RWPE2 (cell line): ENCODE measurements around the gene MED13.

Experiments used
- ATAC-seq: fragments of 200-7000 bp; cut with Tn5 transposase; 3 replicates; pipeline ENCODE4 v1.9.1; 2021; ENCODE audit warnings: low read depth
- DNase-seq: peaks from one replicate; pipeline ENCODE4 v3.0.0-alpha.2; 2020; ENCODE audit warnings: low spot score
- H3K27ac ChIP-seq: fragments of 450-650 bp; 2 replicates; pipeline ENCODE4 v1.5.1; 2017; ENCODE audit warnings: mild to moderate bottlenecking; ENCODE audit not compliant: poor library complexity, severe bottlenecking
- H3K27me3 ChIP-seq: fragments of 250-450 bp; sonication (Bioruptor Pico); 2 replicates; pipeline ENCODE4 v1.5.1; 2021; ENCODE audit warnings: mild to moderate bottlenecking, moderate library complexity; ENCODE audit not compliant: insufficient read depth, poor library complexity, severe bottlenecking
- H3K36me3 ChIP-seq: fragments of 250-450 bp; sonication (Bioruptor Pico); 2 replicates; pipeline ENCODE4 v1.5.1; 2020; ENCODE audit warnings: low read depth, mild to moderate bottlenecking, moderate library complexity
- H3K4me1 ChIP-seq: fragments of 250-450 bp; sonication (Bioruptor Pico); 2 replicates; pipeline ENCODE4 v1.5.1; 2021; ENCODE audit warnings: mild to moderate bottlenecking, moderate library complexity; ENCODE audit not compliant: insufficient read depth, poor library complexity, severe bottlenecking
- H3K4me3 ChIP-seq: fragments of 250-450 bp; sonication (Bioruptor Pico); 2 replicates; pipeline ENCODE4 v1.5.1; 2021; ENCODE audit warnings: mild to moderate bottlenecking, moderate library complexity; ENCODE audit not compliant: severe bottlenecking
- H3K9me3 ChIP-seq: fragments of 250-450 bp; sonication (Bioruptor Pico); 2 replicates; pipeline ENCODE4 v1.5.1; 2021; ENCODE audit warnings: mild to moderate bottlenecking, moderate library complexity; ENCODE audit not compliant: severe bottlenecking
- CTCF ChIP-seq: fragments of 450-650 bp; IDR thresholded peaks from one replicate; pipeline ENCODE4 v1.5.1; 2017; ENCODE audit warnings: mild to moderate bottlenecking, moderate library complexity; ENCODE audit not compliant: poor library complexity, severe bottlenecking

Gene MED13

GRCh38 chr17:62049299-62049698 lies 15.8 kb downstream of the MED13 start:
- TF ChIP-seq CTCF: no peak

GRCh38 chr17:62048262-62048661 lies 16.8 kb downstream of the MED13 start:
- no peaks in the 10 kb centered on the region for H3K9me3 ChIP-seq
- no peaks in the 10 kb centered on the region for H3K27me3 ChIP-seq
- ATAC-seq: no peak
- no peak overlapping the region for H3K27ac ChIP-seq
- H3K4me3 ChIP-seq: no peak overlapping the region
- H3K4me1 ChIP-seq: peaks cover 15% of the 10 kb centered on the region
- DNase-seq: no peak
- TF ChIP-seq CTCF: no peak
- H3K36me3 ChIP-seq: peaks cover 93% of the 10 kb centered on the region

More at GRCh38 chr17:62049299-62049698, 15.8 kb downstream of the MED13 start:
- H3K27ac ChIP-seq: no peak overlapping the region
- H3K4me3 ChIP-seq: no peak overlapping the region
- no peak for ATAC-seq
- H3K4me1 ChIP-seq: peaks cover 20% of the 10 kb centered on the region
- H3K27me3 ChIP-seq: no peaks in the 10 kb centered on the region
- H3K36me3 ChIP-seq: peaks cover 93% of the 10 kb centered on the region
- H3K9me3 ChIP-seq: no peaks in the 10 kb centered on the region
- DNase-seq: no peak

GRCh38 chr17:62045517-62045916 lies 19.6 kb downstream of the MED13 start:
- Histone ChIP-seq H3K4me1 (no peaks in the 10 kb centered on the region), H3K27ac (no peak overlapping the region), H3K27me3 (no peaks in the 10 kb centered on the region), H3K36me3 (peaks cover 90% of the 10 kb centered on the region), H3K9me3 (no peaks in the 10 kb centered on the region), H3K4me3 (no peak overlapping the region)
- no peak for TF ChIP-seq CTCF
- DNase-seq (no peak), ATAC-seq (no peak)

GRCh38 chr17:62045109-62045508 lies 20.0 kb downstream of the MED13 start:
- DNase-seq (no peak), ATAC-seq (no peak)
- Histone ChIP-seq H3K27ac (no peak overlapping the region), H3K4me1 (no peaks in the 10 kb centered on the region), H3K9me3 (no peaks in the 10 kb centered on the region), H3K36me3 (peaks cover 91% of the 10 kb centered on the region), H3K4me3 (no peak overlapping the region), H3K27me3 (no peaks in the 10 kb centered on the region)
- no peak for TF ChIP-seq CTCF

GRCh38 chr17:62043602-62044001 lies 21.5 kb downstream of the MED13 start:
- ATAC-seq (no peak), DNase-seq (no peak)
- Histone ChIP-seq H3K27me3 (no peaks in the 10 kb centered on the region), H3K4me3 (no peak overlapping the region), H3K4me1 (no peaks in the 10 kb centered on the region), H3K9me3 (no peaks in the 10 kb centered on the region), H3K27ac (no peak overlapping the region), H3K36me3 (peaks cover 85% of the 10 kb centered on the region)
- TF ChIP-seq CTCF: no peak
